ENCODE data around the gene PDXP.

PDXP gene

GRCh38 chr22:37629928-37630327, 28.6 kb upstream of the PDXP start:
- DNase-seq: no peak

GRCh38 chr22:37630839-37631435, 27.6 kb upstream of the PDXP start:
- no peak for DNase-seq

GRCh38 chr22:37631448-37632173, 26.9 kb upstream of the PDXP start:
- peak in 2 of 4 experiments; percentile 52 to 56 for DNase-seq

- peak in 2 of 4 experiments; percentile 46 to 49 for DNase-seq
These were observed 26.1 kb upstream of the PDXP start for GRCh38 chr22:37632174-37633088.

- DNase-seq: peak in 3 of 4 experiments; percentile 30 to 47 (median 41)
These were observed 25.4 kb upstream of the PDXP start for GRCh38 chr22:37633089-37633624.

GRCh38 chr22:37633625-37634416, 24.7 kb upstream of the PDXP start:
- DNase-seq: peak; percentile 95 to 98 (median 97)

- peak; percentile 32 to 63 (median 48) for DNase-seq
These were observed 24.1 kb upstream of the PDXP start for GRCh38 chr22:37634417-37634924.

GRCh38 chr22:37635157-37635556, 23.4 kb upstream of the PDXP start:
- no peak for DNase-seq

GRCh38 chr22:37636186-37636948, 22.2 kb upstream of the PDXP start:
- peak; percentile 43 to 86 (median 64) for DNase-seq

- no peak for DNase-seq
These were observed 21.6 kb upstream of the PDXP start for GRCh38 chr22:37636949-37637273.

GRCh38 chr22:37638391-37639069, 20.0 kb upstream of the PDXP start:
- DNase-seq: peak in 2 of 4 experiments; percentile 37 to 41

GRCh38 chr22:37639070-37639760, 19.3 kb upstream of the PDXP start, which contains the start of gene SH3BP1:
SH3BP1 (plus strand) TSS chr22:37639669; CDS start chr22:37639788, 119 bp downstream.
- DNase-seq: peak; percentile 46 to 80 (median 66)

GRCh38 chr22:37639771-37640590, 18.5 kb upstream of the PDXP start:
- peak; percentile 55 to 81 (median 75) for DNase-seq

- no peak for DNase-seq
These were observed 17.6 kb upstream of the PDXP start for GRCh38 chr22:37640591-37641560.

- no peak for DNase-seq
These were observed 17.0 kb upstream of the PDXP start for GRCh38 chr22:37641561-37641949.

- peak; percentile 85 to 94 (median 92) for DNase-seq
These were observed 15.2 kb upstream of the PDXP start for GRCh38 chr22:37643225-37643847.

GRCh38 chr22:37647317-37647716, 11.2 kb upstream of the PDXP start:
- DNase-seq: no peak
